IPS-18c (cell line): ENCODE results near the gene CYS1.
"Not testable (repeated sequence)": the region's sequence is repeated elsewhere in the genome, so short reads cannot be mapped to it uniquely, and the experiment has no call there.

ENCODE experiments used
- H3K4me3 ChIP-seq: 2 replicates; pipeline ENCODE4 v1.7.0; 2013; ENCODE audit warnings: low read depth, mild to moderate bottlenecking, low read length, moderate library complexity; ENCODE audit not compliant: insufficient read depth
- H3K9me3 ChIP-seq: one replicate; pipeline ENCODE4 v1.6.1; 2013; ENCODE audit warnings: mild to moderate bottlenecking, low read length, moderate library complexity; ENCODE audit not compliant: control insufficient read depth, insufficient read depth

CYS1 gene

GRCh38 chr2:10028988-10029874, 51.0 kb downstream of the CYS1 start:
- Histone ChIP-seq H3K9me3 (no peaks in the 10 kb centered on the region), H3K4me3 (peak overlapping the region; percentile 20; the same call in 1 of the 2 replicates)

- Histone ChIP-seq H3K9me3 (no peaks in the 10 kb centered on the region), H3K4me3 (no peak overlapping the region)
Observed at GRCh38 chr2:10028407-10028987, 51.7 kb downstream of the CYS1 start.

- H3K4me3 ChIP-seq = no peak overlapping the region
- H3K9me3 ChIP-seq = no peaks in the 10 kb centered on the region
Observed at GRCh38 chr2:10027660-10028330, 52.4 kb downstream of the CYS1 start.

GRCh38 chr2:10026940-10027569, 53.2 kb downstream of the CYS1 start:
- Histone ChIP-seq H3K4me3 (no peak overlapping the region), H3K9me3 (no peaks in the 10 kb centered on the region)

- H3K9me3 ChIP-seq = no peaks in the 10 kb centered on the region
- H3K4me3 ChIP-seq = no peak overlapping the region
Observed at GRCh38 chr2:10022966-10023662, 57.1 kb downstream of the CYS1 start.

- Histone ChIP-seq H3K4me3 (no peak overlapping the region), H3K9me3 (no peaks in the 10 kb centered on the region)
Observed at GRCh38 chr2:10022445-10022844, 57.8 kb downstream of the CYS1 start.

- Histone ChIP-seq H3K4me3 (no peak overlapping the region), H3K9me3 (no peaks in the 10 kb centered on the region)
Observed at GRCh38 chr2:10022041-10022421, 58.2 kb downstream of the CYS1 start.

GRCh38 chr2:10019602-10020400, 60.4 kb downstream of the CYS1 start:
- Histone ChIP-seq H3K9me3 (no peaks in the 10 kb centered on the region), H3K4me3 (no peak overlapping the region)

- Histone ChIP-seq H3K4me3 (no peak overlapping the region), H3K9me3 (no peaks in the 10 kb centered on the region)
Observed at GRCh38 chr2:10019174-10019573, 61.0 kb downstream of the CYS1 start.

- H3K9me3 ChIP-seq = no peaks in the 10 kb centered on the region
- H3K4me3 ChIP-seq = no peak overlapping the region
Observed at GRCh38 chr2:10017313-10017941, 62.8 kb downstream of the CYS1 start.

- Histone ChIP-seq H3K9me3 (no peaks in the 10 kb centered on the region), H3K4me3 (no peak overlapping the region)
Observed at GRCh38 chr2:10016802-10017258, 63.4 kb downstream of the CYS1 start.

- Histone ChIP-seq H3K9me3 (no peaks in the 10 kb centered on the region), H3K4me3 (no peak overlapping the region)
Observed at GRCh38 chr2:10016001-10016801, 64.0 kb downstream of the CYS1 start.

- H3K4me3 ChIP-seq, H3K9me3 ChIP-seq: not testable (repeated sequence)
Observed at GRCh38 chr2:10015376-10015989, 64.7 kb downstream of the CYS1 start.

- Histone ChIP-seq H3K9me3 (no peaks in the 10 kb centered on the region), H3K4me3 (no peak overlapping the region)
Observed at GRCh38 chr2:10014418-10015190, 65.6 kb downstream of the CYS1 start.
